ENCODE measurements around the gene TOP1. TPM values are rescaled to one million over a fixed set of nuclear protein-coding genes. Genes with fewer than 3 reads are reported as not detected.

TOP1 gene
- total RNA-seq, 1 experiment from 2014 or later: 81.8 TPM

- TF ChIP-seq ZMAT4 (CRISPR knock-in tag; IDR thresholded peaks at IDR 0.05) (no peak), RORB (CRISPR knock-in tag; IDR thresholded peaks at IDR 0.05) (no peak), JAZF1 (CRISPR knock-in tag; IDR thresholded peaks at IDR 0.05) (no peak), NR3C1 (CRISPR knock-in tag; conservative IDR thresholded peaks at IDR 0.05; ENCODE audit: low read depth) (no peak), GRHL2 (CRISPR knock-in tag; IDR thresholded peaks at IDR 0.05; ENCODE audit: insufficient replicate concordance, severe bottlenecking) (no peak), ZNF416 (CRISPR knock-in tag; IDR thresholded peaks at IDR 0.05) (no peak), JUN (CRISPR knock-in tag; IDR thresholded peaks at IDR 0.05) (no peak), GABPB1 (CRISPR knock-in tag; IDR thresholded peaks at IDR 0.05) (no peak), SMAD3 (CRISPR knock-in tag; IDR thresholded peaks at IDR 0.05; ENCODE audit: borderline replicate concordance) (no peak), ZNF425 (CRISPR knock-in tag; conservative IDR thresholded peaks at IDR 0.05) (no peak), CDX4 (CRISPR knock-in tag; IDR thresholded peaks at IDR 0.05; ENCODE audit: borderline replicate concordance) (no peak), IRF1 (CRISPR knock-in tag; IDR thresholded peaks at IDR 0.05) (no peak), PRRX2 (CRISPR knock-in tag; IDR thresholded peaks at IDR 0.05) (no peak), ARID4B (CRISPR knock-in tag; IDR thresholded peaks at IDR 0.05; ENCODE audit: borderline replicate concordance) (no peak), E2F5 (CRISPR knock-in tag; IDR thresholded peaks at IDR 0.05) (no peak), IRF2 (CRISPR knock-in tag; IDR thresholded peaks at IDR 0.05; ENCODE audit: borderline replicate concordance, low read depth) (no peak), PREB (CRISPR knock-in tag; IDR thresholded peaks at IDR 0.05; ENCODE audit: borderline replicate concordance) (no peak), NFYB (CRISPR knock-in tag; conservative IDR thresholded peaks at IDR 0.05; ENCODE audit: low read depth) (no peak)
- ChIA-PET POLR2A (no interaction called here), CTCF (interaction anchor here (0.5 to 5.3 kb wide), 3 partner anchors 13 to 189 kb away, joined by 3 to 50 read pairs (median 7); no protein-coding TSS in a partner anchor)
- DNase-seq (ENCODE audit: low spot score) (no peak), ATAC-seq (no peak; the same call in 1 of the 2 replicates)
- no peak overlapping the region for H3K4me3 Mint-ChIP-seq
- peaks cover 49% of the 10 kb centered on the region for H3K4me1 Mint-ChIP-seq
- no peaks in the 10 kb centered on the region for H3K27me3 Mint-ChIP-seq (ENCODE audit: low read depth)
- no peak overlapping the region for H3K27ac Mint-ChIP-seq
- peaks cover 10% of the 10 kb centered on the region; the same call in 1 of the 2 replicates for H3K36me3 Mint-ChIP-seq
- no peaks in the 10 kb centered on the region for H3K9me3 Mint-ChIP-seq
Observed at GRCh38 chr20:41147767-41148191, 119.2 kb downstream of the TOP1 start.

All from WTC11 (cell line).